Right lobe of liver (tissue), 4 donors: ENCODE measurements around the gene STYK1.

Source experiments
- CTCF ChIP-seq, 4 donors: fragments of 200-600 bp in 3 of 4; fragments of 450-650 bp in 1 of 4; IDR thresholded peaks; one replicate each; pipeline versions ENCODE4 v1.5.1 to v1.8.0; 2016 to 2022; ENCODE audit warnings: antibody characterized with exemption in 4 of 4, mild to moderate bottlenecking in 2 of 4
- POLR2A ChIP-seq: fragments of 450-650 bp; IDR thresholded peaks from one replicate; pipeline ENCODE4 v1.6.1; 2017; ENCODE audit warnings: antibody characterized with exemption, mild to moderate bottlenecking
- donor health status: DM: no; HTN: no; CAD: no.
- donor health status: DM: no; HTN: no; CAD: no.
- donor health status: DM: no; HTN: yes; CAD: no.

DNA sequence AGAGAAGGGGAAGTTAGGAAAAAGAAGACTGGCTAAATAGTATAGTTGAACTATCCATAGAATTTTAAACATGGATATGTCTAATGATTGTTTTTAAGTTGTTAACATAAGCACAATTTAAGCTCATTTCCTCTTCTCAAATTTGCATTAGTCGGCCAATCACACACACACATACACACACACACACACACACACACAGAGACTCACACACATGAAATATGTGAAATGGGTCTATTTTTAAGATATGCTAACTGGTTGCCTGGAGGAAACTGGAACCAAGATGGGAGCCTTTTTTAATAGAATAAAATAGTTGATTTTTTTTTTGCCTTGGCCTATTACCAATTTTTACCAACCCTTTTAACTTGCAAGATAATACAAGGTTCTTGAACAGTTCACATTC, 24.0 kb upstream of the STYK1 start:
- TF ChIP-seq POLR2A = no peak
- no peak for TF ChIP-seq CTCF (IDR thresholded peaks at IDR 0.05)
